HEK293 (cell line): ENCODE measurements around the gene MYH16.

Experiments used
- MZF1 ChIP-seq: fragments of 450-650 bp; formaldehyde crosslinking; IDR thresholded peaks from 2 replicates; pipeline ENCODE4 v1.5.1; 2017; ENCODE audit warnings: missing biosample characterization, missing genetic modification characterization, borderline replicate concordance
- TCF7L2 ChIP-seq: IDR thresholded peaks from 2 replicates; pipeline ENCODE4 v1.6.1; 2011; ENCODE audit warnings: low read depth, mild to moderate bottlenecking, inconsistent platforms, low read length, moderate library complexity, borderline replicate concordance
- TRIM28 ChIP-seq: IDR thresholded peaks from 2 replicates; pipeline ENCODE4 v1.6.1; 2011; ENCODE audit warnings: low read length, control low read depth, borderline replicate concordance
- WT1 ChIP-seq: fragments of 450-650 bp; formaldehyde crosslinking; IDR thresholded peaks from 2 replicates; pipeline ENCODE4 v1.5.1; 2016; ENCODE audit warnings: missing biosample characterization, missing genetic modification characterization
- ZNF274 ChIP-seq, 2 experiments: fragments of 200-500 bp in 1 of 2; fragments of 450-650 bp in 1 of 2; sonication (Bioruptor generic) in 1 of 2; formaldehyde crosslinking in 1 of 2; IDR thresholded peaks; 2 replicates each; pipeline versions ENCODE4 v1.5.1 to v1.6.1; 2014 to 2016; ENCODE audit warnings: borderline replicate concordance in 1 of 2, inconsistent platforms in 1 of 2, low read length in 1 of 2, missing biosample characterization in 1 of 2, missing genetic modification characterization in 1 of 2
- ZNF530 ChIP-seq: fragments of 450-650 bp; formaldehyde crosslinking; IDR thresholded peaks from 2 replicates; pipeline ENCODE4 v1.5.1; 2016; ENCODE audit warnings: low read depth, missing biosample characterization, missing genetic modification characterization
- ZNF561 ChIP-seq: fragments of 450-650 bp; IDR thresholded peaks from 2 replicates; pipeline ENCODE4 v1.5.1; 2018; ENCODE audit warnings: missing biosample characterization, missing genetic modification characterization, borderline replicate concordance
- ZNF777 ChIP-seq: fragments of 450-650 bp; formaldehyde crosslinking; IDR thresholded peaks from 2 replicates; pipeline ENCODE4 v1.5.1; 2017; ENCODE audit warnings: missing biosample characterization, missing genetic modification characterization, borderline replicate concordance
- TF ChIP-seq, protein P1 (sequence below): fragments of 450-650 bp; formaldehyde crosslinking; IDR thresholded peaks from 2 replicates; pipeline ENCODE4 v1.5.1; 2016; ENCODE audit warnings: missing biosample characterization, missing genetic modification characterization
- TF ChIP-seq, protein P2 (sequence below): sonication (generic); formaldehyde crosslinking; IDR thresholded peaks from 2 replicates; pipeline ENCODE4 v1.8.1; 2022; ENCODE audit warnings: mild to moderate bottlenecking, moderate library complexity, missing genetic modification reagents
- TF ChIP-seq, protein P3 (sequence below): fragments of 450-650 bp; formaldehyde crosslinking; IDR thresholded peaks from 2 replicates; pipeline ENCODE4 v1.5.1; 2016; ENCODE audit warnings: missing biosample characterization, missing genetic modification characterization, low read depth

DNA sequence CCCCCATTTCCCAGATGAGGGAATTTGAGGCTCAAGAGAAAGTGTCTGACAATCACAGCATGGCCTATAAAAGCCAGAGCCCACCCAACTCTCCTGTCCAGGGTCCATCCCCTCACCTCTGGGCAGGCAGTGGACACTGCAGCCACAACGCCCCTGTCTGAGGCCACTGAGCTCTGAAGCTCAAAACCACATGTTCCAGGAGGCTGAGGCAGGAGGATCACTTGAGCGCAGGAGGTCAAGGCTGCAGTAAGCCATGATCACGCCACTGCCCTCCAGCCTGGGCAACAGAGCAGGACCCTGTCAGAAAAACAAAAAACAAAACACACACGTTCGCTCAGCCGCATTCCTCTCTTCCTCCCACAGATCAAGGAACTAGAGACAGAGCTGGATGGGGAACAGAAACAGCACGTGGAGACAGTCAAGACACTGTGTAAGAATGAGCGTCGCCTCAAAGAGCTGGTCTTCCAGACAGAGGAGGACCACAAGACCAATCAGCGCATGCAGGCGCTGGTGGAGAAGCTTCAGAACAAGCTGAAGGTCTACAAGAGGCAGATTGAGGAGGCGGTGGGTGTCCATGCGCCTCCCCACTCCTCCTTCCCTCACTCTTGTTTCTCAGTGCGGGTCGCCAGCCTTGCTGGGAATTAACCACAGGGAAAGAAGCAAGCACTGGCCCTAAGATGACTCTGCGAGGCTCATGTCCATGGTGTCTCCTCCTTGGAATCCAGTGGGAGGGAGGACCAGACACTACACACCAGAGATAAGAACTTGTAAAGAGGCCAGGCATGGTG, 33.0 kb downstream of the MYH16 start:
- TF ChIP-seq ZNF530 (tag by site-specific recombination), result no peak
- TF ChIP-seq, protein P1, sequence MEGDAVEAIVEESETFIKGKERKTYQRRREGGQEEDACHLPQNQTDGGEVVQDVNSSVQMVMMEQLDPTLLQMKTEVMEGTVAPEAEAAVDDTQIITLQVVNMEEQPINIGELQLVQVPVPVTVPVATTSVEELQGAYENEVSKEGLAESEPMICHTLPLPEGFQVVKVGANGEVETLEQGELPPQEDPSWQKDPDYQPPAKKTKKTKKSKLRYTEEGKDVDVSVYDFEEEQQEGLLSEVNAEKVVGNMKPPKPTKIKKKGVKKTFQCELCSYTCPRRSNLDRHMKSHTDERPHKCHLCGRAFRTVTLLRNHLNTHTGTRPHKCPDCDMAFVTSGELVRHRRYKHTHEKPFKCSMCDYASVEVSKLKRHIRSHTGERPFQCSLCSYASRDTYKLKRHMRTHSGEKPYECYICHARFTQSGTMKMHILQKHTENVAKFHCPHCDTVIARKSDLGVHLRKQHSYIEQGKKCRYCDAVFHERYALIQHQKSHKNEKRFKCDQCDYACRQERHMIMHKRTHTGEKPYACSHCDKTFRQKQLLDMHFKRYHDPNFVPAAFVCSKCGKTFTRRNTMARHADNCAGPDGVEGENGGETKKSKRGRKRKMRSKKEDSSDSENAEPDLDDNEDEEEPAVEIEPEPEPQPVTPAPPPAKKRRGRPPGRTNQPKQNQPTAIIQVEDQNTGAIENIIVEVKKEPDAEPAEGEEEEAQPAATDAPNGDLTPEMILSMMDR, result no peak
- TF ChIP-seq ZNF561 (tag by site-specific recombination), result no peak
- TF ChIP-seq, protein P2, sequence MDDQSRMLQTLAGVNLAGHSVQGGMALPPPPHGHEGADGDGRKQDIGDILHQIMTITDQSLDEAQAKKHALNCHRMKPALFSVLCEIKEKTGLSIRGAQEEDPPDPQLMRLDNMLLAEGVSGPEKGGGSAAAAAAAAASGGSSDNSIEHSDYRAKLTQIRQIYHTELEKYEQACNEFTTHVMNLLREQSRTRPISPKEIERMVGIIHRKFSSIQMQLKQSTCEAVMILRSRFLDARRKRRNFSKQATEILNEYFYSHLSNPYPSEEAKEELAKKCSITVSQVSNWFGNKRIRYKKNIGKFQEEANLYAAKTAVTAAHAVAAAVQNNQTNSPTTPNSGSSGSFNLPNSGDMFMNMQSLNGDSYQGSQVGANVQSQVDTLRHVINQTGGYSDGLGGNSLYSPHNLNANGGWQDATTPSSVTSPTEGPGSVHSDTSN (CRISPR knock-in tag), result no peak
- TF ChIP-seq WT1 (tag by site-specific recombination), result no peak
- TF ChIP-seq, protein P3, sequence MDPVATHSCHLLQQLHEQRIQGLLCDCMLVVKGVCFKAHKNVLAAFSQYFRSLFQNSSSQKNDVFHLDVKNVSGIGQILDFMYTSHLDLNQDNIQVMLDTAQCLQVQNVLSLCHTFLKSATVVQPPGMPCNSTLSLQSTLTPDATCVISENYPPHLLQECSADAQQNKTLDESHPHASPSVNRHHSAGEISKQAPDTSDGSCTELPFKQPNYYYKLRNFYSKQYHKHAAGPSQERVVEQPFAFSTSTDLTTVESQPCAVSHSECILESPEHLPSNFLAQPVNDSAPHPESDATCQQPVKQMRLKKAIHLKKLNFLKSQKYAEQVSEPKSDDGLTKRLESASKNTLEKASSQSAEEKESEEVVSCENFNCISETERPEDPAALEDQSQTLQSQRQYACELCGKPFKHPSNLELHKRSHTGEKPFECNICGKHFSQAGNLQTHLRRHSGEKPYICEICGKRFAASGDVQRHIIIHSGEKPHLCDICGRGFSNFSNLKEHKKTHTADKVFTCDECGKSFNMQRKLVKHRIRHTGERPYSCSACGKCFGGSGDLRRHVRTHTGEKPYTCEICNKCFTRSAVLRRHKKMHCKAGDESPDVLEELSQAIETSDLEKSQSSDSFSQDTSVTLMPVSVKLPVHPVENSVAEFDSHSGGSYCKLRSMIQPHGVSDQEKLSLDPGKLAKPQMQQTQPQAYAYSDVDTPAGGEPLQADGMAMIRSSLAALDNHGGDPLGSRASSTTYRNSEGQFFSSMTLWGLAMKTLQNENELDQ (tag by site-specific recombination), result no peak
- no peak for TF ChIP-seq MZF1
- no peak for TF ChIP-seq TCF7L2
- no peak for TF ChIP-seq ZNF777 (tag by site-specific recombination)
- no peak for TF ChIP-seq ZNF274 (IDR thresholded peaks at IDR 0.05; ENCODE audit: low read length)
- TF ChIP-seq ZNF274 (tag by site-specific recombination; IDR thresholded peaks at IDR 0.05; ENCODE audit: borderline replicate concordance), result no peak
- TF ChIP-seq TRIM28, result no peak
